ENCODE measurements around the gene EGFL7.

Gene EGFL7

DNA sequence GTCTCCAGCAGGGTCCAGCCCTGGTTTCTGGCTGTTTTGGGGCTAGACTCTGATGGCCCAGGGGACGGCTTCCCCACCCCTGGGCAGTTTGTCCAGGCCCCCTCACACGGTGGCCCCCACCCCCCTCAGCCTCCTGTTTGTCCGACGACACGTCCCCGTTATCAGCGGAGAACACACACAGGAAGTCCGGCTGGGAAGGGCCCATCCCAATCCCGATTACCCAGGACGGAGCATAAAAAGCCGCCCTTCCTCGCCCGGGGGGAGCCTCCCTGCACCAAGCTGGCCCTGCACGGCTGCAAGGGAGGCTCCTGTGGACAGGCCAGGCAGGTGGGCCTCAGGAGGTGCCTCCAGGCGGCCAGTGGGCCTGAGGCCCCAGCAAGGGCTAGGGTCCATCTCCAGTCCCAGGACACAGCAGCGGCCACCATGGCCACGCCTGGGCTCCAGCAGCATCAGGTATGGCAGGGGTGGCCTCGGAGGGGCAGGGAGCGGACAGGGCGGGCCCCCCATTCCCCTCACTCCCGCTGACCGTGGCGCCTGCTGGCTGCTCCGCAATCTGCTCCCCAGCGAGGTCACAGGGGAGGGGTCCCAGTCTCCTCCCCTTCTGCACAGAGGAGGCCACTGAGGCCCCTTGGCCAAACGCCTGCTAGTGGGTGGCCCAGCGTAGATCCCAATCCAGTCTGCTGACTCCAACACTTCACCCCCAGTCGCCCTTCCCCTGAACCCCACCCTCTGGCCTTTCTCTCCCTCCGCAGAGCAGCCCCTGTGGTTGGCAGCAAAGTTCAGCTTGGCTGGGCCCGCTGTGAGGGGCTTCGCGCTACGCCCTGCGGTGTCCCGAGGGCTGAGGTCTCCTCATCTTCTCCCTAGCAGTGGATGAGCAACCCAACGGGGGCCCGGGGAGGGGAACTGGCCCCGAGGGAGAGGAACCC lies at the start of gene EGFL7:
Gene EGFL7, plus strand, starts transcription at position 261 of the 926 bp plus-strand sequence. CDS start 5,367 bp downstream, outside the sequence.
- no peak for DNase-seq

DNA sequence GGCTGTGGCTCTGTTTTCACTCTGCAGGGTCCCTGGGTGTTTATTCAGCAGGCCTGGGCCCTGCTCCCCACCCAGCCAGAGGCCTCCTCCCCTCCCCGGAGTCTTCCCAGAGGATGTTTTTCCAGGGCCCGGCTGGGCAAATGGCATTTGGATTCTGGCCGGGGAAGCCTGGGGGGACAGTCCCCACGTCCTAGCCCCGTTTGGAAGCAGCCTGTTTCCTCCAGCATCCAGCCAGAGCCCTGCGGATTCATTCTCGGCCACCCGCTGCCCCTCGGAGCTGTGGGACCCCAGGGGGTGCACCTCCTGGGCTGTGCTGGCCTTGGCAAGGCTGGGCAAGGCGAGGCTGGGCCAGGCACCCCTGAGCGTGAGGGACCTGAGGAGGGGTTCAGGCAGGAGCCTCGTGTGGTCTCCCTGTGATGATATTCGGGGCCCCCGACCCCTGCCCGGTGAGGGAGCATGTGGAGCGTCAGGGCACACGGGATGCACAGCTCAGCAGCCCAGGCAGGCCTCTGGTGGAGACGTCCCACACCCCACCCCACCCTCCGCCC lies 48.8 kb upstream of the EGFL7 start:
- no peak for DNase-seq

DNA sequence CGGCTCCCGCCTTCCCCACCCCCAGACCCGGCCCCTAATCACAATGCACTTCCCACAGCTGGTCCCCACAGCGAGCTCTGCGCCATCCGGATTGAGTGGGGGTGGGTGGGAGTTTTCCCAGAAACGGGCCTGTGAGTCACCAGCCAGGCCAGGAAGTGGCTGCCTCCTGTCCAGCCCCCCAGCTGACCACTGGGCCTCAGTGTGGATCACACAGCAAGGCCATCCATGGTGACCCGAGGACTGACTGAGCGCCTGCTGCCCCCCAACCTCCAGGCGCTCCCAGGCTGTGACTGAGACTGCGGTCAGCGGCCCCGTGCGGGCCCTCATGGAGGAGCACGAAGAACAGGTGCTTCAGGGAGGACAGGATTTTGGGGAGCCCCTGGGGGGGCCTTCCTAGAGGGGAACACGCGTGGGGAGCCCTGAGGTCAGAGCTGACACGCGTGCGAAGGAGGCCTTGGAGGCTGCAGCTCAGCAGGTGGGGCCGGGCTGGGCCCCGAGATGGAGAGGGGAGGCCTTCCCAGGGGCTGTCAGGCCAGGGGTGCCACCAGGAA lies 48.3 kb upstream of the EGFL7 start:
- DNase-seq = no peak

DNA sequence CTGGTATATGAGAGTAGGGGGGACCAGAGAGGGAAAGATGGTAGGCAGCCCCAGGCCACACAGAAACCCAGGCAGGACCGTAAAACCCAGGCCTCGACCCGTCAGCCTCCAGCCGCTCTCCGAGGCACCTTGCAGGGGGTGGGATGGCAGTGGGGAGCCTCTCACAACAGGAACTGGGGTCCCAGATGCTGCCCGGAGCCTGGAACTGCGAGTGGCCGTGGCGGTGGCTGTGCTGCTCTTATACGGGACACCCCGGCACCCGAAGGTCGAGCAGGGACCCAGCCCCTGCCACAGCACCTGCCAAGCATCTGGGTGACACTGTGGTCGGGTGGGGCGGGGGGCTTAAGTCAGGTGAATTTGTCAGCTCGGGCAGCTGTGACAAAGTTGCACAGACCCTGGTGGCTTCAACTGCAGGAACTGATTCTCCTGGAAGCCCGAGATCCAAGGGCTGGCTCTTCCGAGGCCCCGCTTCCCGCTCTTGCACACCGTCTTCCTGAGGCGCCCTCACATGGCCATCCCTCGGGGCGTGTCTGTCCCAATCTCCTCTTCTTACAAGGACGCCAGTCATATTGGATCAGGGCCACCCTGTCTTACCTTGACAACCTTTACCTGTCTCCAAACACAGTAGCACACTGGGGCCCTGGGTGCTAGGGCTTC lies 47.6 kb upstream of the EGFL7 start:
- DNase-seq = no peak

DNA sequence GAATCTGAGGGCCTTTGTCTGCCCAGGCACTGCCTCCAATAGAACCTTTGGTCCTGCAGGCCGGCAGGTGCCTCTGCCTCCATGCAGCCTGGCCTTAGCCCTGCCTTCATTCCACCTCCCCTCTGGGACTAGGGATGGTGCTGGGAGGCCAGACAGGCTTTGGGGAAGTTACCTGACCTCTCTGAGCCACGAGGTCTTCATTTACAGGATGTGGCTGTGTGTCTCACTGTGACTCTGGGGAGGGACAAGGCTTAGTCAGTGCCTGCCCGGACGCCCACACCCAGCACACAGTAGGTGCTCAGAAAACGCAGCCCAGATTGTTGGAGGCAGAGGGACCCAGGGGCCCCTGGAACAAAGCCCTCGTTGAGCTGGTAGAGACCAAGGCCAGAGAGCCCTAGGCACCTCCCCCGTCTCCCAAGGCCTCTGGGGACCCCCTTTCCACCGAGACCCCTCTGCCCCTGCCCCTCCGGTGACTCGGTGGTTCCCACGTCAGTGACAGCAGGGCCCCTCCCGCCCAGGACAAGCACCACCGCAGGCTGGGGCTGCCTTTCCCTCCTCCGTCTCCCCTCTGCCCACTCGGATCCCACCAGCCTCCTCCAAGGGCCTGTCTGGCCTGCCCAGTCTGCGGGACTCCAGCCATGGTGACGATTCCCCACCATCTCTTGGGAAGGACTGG lies 46.9 kb upstream of the EGFL7 start:
- DNase-seq = no peak

DNA sequence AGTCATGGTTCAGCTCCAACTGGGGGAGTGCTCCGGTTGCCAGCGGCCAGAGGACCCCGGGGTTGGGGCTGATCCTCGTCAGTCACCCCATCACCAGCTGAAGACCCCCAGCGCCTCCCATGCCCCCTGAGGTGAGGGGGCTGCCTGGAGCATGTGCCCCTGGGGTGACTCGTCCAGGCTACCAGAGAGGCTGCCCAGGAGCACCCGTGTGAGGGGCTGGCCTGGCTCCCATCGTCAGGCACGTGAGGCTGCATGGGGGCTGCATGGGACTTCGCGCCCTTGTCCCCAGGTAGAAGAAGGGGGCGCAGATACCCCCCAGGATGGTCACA lies 46.4 kb upstream of the EGFL7 start:
- no peak for DNase-seq

DNA sequence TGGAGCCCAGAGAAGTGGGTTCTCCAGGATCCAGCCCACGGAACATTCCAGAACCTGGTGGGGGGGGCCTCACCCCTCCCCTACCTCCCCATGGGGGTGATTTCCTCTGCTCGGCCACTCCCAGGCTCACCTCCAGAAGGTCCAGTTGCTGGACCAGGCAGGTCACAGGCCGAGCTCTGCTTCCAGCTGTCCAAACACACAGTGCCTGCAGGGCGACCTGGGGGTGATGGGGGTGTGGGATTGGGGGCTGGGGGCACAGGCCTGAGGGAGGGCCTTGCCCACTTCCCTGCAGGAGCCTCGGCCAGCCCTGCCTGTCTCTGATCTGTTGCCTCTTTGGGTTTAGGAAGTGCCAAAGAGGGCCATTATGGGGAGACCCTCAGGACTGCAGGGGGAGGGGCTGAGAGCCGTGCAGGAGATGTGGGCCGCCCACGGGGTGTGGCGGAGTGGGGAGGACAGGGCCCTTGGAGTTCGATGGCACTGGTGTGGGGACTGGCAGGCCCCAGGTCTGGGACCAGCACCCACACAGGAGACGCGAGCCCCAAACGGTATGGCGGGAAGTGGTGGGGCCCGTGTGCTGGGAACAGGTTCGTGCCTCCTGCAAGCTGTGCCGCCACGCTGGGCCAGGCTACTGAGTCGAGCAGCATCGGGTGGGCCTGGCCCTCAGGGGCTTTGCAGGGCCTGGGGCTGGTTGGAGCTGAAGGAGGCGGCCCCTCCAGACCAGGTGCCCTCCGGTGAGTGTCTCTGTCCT lies 45.6 kb upstream of the EGFL7 start:
- no peak for DNase-seq

DNA sequence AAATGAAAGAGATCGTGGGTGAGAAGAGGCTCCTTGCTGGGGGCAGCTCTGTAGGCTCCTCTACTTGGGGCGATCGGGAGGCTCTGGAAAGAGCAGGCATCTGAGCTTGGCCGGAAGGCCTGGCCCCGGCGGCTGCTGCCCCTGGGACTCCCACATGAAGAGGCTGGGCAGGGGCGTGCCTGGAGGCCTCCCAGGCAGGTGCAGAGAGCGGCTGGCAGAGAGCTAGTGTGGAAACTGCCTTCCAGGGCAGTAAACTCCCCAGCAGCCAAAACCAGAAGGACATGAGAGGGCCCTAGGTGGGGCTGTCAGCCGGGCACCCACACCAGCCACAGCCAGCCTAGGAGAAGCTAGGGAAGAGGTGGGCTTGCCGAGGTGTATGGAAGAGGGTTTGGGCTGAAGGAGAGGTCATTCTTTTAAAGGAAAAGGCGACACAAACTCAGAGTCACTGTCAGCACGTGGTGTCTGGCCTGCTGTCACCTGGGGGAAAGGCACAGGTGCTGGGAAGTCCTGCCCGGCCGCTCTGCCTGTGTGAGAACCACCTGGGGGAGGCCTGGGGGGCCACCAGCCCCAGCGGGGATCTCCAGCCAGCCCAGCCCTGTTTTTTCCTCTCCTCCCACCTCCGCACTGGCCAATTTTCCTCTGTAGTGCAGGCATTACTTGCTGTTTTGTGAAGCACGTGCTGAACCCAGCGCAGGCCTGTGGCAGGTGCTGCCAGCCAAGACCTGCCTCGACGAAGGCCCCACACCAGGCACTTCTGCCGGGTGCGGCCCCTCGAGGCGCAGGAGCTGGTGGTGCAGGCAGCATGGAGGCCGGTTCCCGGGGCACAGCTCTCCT lies 44.8 kb upstream of the EGFL7 start:
- no peak for DNase-seq

DNA sequence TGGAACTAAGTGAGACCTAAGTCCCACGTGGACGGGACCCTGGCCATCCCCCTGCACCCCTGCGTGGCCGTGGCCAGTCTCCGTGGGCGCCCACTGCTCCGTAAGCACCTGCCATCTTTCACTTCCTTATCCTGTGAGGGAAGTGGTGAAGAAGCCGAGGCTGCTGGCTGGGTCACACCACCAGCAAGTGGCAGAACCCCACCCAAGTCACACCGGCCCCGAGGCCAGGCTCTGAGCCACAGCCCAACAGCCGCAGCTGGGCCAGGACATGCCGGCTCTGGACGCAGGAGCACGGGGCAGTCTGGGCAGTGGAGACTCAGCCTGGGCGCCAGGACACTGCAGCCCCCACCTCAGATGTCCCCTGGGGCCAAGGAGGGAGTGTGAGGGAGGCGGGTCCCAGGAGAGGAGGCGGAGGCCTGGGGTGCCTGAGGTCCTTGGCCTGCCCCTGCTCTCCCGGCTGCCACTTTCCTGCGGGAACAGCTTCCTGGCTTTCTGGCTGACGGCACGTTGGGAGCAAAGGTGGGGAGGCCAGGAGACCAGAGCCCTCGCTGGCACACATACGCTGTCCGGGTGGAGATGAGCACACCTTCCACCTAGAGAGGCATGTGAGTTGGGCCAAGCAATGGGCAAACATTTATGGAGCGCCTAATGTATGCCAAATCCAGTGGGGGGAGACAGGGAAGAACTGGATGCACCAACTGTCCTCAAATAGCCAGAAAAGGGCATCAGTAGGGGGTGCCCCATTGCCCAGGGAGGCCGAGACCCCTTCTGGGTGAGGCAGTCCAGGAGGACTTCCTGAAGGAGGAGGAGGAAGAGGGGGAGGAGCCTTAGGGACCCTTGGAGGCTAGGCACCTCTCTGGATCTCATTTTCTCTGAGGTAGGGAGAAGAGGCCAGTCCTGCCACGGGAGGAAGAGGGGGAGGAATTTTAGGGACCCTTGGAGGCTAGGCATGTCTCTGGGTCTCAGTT lies 43.9 kb upstream of the EGFL7 start:
- no peak for DNase-seq

DNA sequence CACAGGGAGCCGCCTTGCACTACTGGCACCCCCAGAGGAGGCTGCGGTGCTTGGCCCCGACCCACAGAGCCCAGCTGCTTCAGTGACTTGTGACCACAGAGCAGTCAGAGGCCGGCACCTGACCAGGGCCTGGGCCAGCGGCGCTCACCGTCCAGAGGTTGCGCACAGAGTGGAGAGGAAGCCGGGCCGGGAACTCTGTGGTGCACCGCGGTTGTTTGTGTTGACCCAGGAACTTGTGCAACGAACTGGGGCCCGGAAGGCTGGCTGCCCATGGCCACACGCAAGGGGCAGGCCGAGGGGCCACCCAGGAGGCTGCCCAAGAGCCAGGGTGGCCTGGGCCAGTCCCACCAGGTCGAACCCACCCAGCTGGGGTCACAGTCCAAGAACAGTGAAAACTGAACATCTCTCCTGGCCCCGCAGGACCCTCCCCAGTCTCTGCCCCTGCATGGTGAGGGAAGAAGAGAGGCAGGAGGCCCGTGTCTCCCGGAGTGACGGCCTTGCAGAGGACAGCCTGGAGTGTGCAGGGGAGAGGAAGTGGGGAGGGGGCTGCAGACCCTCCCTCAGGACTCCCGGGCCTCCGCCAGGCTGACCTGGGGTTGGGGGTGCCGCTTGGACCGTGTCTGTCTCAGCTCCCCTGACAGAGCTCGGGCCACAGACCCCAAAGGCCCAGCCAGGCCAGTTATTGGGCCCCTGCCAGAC lies 42.8 kb upstream of the EGFL7 start:
- DNase-seq = no peak

DNA sequence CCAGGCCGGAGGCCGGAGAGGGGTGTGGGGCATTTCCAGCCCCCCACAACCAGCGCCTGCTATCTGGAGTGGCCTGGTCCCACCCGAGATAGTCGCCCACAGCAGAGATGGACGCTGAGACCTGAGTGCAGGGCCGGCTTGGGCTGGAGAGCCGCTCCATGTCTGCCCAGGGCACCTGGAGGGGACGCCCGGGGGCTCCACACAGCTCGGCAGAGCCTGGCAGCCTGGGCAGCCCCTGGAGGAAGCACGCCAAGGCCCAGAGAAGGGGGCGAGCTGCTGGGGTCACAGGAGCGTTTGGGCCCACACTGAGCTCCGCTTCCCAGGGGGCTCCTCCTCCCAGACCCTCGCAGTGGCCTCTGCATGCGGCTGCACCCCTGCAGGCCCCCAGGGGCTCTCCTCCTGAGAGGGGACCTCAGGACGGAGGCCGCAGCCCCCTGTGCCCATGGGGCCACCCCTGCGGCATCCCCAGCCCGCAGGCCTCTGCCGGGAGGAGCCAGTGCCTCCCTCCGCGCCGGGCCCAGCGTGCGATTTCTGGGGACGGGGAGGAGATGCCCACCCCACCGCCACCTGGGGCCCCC lies 42.2 kb upstream of the EGFL7 start:
- DNase-seq = no peak

DNA sequence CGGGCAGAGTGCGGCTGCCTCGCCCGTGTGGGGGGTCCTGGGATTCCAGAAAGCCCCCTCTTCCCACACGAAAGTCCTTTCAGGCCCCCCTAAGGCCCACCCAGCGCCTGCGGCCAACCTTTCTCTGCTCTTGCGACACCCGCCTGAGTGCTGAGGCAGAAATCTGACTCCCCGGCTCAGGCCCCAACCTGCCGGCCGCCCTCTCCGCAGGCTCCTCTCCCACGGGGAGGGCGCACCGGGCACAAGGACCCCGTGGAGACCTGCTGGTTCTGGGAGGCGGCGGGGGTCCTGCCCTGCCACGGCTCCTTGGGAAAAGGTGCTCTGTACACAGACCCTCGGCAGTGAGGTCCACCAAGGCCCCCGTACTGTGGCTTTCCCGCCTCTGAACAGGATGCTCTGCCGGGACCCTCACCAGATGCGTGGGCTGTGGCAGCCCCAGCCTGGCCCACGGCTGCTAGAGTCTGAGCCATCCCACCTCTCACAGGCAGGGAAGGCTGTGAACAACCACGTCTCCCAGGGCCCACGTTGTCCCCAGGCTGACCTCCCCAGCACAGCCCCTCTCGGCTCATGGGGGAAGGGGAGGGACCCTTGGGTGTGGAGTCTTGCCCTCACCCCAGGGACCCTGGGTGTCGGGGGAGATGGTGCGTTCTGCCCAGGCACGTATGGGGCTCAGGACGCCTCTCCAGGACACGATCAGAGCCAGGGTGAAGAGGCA lies 41.5 kb upstream of the EGFL7 start:
- DNase-seq = no peak

DNA sequence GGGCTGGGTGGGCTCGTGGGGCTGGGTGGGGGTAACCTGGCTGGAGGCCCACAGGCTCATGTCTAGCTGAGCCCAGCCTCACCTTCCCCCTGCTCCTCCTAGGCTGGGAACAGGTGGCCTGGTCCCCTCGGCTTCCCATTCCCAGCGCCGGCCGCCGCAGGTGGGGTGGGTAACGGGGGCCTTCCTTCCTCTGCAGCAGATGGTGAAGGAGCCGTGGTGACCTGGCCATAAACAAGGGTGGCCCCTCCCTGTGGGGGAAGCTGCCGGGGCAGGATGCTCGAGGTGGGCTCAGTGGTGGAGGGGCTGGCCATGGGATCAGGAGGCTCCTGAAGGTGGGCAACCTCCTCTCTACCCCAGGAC lies 41.0 kb upstream of the EGFL7 start:
- no peak for DNase-seq

DNA sequence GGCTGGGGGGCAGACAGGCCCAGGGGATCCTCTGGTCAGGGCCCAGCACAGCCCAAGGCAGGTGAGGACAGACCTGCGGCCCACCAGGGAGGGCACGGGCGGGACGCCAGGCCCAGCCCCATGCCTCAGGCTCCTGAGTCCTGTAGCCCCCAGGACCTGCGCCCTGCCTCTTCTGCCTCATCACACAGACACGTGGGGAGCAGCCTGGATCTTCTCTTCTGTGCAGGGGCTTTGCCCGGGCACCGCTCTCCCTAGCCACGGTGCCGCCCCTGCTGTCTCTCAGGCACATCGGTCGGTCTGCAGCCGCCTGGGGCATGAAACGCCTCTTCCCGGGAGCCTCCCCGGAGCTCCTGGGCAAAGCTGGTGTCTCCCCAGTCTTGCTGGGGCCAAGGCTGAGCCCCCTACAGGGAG lies 40.2 kb upstream of the EGFL7 start:
- DNase-seq = no peak

DNA sequence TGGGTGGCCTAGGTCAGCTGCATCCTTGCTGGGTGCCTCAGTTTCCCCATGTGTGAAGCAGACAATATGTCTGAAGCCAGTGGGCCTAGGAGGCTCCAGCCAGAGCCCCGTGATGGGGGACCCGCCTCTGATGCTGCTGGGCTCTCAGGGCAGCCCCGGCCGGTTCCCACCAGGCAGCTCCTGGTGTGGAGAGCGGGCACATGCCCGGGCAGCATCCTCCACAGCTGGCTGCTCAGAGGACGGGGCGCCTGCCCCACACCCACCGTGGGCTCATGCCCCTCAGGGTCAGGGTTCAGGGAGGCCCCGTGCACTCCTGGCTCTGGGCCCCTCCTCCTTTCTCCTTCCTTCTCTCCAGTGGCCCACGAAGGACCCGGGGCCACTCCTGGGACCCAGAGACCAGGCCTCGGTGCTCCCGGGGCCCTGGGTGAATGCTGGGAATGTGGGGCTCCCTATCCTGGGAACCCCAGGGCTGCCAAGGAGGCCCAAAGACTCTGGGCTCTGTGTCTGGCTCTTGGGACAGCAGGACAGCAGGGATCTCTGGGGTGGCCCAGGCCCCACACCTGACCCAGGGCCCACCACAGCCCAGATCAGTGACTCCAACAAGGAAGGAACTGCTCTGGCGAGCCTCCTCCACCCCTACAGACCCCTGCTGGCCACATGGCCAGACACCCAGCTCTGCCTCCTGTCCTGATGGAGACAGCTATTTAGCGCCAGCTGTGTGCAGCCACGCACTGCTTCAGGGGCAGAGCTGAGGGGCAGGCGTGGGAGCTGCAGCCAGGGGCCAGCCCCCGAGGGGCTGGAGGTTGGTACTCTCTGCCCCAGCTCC lies 39.5 kb upstream of the EGFL7 start:
- no peak for DNase-seq

DNA sequence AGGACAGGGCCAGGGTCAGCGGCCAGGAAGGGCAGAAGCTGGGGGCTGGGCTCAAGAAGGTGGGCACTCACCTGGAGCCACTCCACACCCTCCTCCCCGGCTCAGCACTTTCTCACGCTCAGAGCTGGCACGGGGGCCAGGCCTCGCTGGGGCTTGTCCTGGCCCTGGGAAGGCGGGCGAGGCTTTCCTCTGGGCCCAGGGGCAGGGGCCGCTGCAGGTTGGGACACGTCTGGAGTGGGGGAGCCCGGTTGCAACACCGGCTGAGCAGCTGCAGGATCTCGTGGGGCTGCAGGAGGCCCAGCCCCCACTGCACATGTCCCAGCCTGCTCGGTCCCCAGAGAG lies 38.9 kb upstream of the EGFL7 start:
- no peak for DNase-seq

DNA sequence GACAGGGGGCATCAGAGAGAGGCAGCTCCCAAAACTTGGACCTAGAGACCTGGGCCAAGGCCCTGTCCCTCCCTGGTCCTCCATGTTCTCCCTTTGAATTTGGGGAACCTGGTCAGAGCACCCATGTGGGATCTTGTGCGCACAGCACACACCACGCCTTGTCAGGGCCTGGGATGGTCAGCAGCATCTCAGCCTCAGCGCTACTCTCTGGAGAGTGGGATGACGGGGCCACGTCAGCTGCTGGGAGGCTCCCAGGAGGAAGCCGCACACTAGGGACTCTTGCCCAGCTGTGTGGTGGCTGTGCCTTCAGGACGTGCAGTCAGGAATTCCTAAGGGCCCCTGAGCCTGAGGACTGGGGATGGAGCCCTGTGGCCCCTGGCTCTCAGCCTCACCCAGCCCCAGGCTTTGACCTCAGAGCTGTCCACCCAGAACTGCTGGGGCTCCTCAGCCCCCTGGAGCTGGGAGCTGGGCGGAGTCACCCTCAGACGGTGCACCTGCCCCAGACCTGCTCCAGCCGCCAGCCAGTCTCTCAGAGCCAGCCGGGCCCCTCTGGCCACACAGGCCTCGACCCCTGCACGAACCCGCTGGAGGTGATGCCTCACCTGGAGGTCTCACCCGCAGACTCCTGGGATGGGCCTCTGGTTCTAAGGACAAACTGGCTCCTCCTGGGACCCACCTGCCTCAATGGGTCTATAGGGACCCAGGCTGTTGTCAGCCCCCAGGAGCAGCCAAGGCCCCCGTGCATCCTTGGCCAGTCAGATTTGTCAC lies 38.3 kb upstream of the EGFL7 start:
- DNase-seq = no peak
